PC-9 (cell line): Measurements from ENCODE around the gene FARS2.

Source experiments
- EZH2 ChIP-seq: fragments of 200-600 bp; sonication (generic); IDR thresholded peaks from 2 replicates; pipeline ENCODE4 v1.8.0; 2017; ENCODE audit warnings: antibody characterized with exemption, low read depth
- TF ChIP-seq, protein P1 (sequence below): fragments of 200-600 bp; sonication (generic); conservative IDR thresholded peaks from 2 replicates; pipeline ENCODE4 v1.6.1; 2017; ENCODE audit warnings: mixed run types, antibody characterized with exemption, mild to moderate bottlenecking, moderate library complexity

DNA sequence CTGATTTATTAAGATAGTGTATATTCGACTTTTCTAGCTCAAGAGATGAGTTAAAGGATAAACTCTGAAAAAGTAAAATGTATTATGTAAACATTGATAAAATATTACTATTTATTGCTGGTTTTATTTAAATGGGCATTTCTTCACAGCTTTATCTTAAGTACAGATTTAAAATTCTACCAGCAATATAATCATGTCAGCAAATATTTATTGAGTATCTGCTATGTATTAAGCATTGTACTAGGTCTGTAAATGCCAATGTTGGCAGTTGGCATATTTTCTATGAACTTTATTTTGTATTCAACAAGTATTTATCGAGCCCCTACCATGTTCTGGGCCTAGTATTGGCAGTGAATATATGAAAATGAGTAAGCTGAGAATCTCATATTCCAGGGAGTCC lies 231.0 kb downstream of the FARS2 start:
- TF ChIP-seq, protein P1, sequence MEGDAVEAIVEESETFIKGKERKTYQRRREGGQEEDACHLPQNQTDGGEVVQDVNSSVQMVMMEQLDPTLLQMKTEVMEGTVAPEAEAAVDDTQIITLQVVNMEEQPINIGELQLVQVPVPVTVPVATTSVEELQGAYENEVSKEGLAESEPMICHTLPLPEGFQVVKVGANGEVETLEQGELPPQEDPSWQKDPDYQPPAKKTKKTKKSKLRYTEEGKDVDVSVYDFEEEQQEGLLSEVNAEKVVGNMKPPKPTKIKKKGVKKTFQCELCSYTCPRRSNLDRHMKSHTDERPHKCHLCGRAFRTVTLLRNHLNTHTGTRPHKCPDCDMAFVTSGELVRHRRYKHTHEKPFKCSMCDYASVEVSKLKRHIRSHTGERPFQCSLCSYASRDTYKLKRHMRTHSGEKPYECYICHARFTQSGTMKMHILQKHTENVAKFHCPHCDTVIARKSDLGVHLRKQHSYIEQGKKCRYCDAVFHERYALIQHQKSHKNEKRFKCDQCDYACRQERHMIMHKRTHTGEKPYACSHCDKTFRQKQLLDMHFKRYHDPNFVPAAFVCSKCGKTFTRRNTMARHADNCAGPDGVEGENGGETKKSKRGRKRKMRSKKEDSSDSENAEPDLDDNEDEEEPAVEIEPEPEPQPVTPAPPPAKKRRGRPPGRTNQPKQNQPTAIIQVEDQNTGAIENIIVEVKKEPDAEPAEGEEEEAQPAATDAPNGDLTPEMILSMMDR = no peak
- TF ChIP-seq EZH2 = no peak
